ENCODE data around the gene ALDH3A1.

GRCh38 chr17:19752216-19753050 is 4.3 kb upstream of the ALDH3A1 start:
- TF ChIP-seq CTCF (IDR thresholded peaks at IDR 0.05; ENCODE audit: extremely low read depth in 1 of 2, insufficient read depth in 1 of 2, low read depth in 1 of 2, low read length in 2 of 2) (no peak), POLR2A (IDR thresholded peaks at IDR 0.05; ENCODE audit: low read depth, low read length) (no peak), EZH2 (IDR thresholded peaks at IDR 0.05; ENCODE audit: borderline replicate concordance, low read depth, low read length, severe bottlenecking) (no peak), GATA2 (IDR thresholded peaks at IDR 0.05; ENCODE audit: insufficient read depth, insufficient read length, low read depth, low read length) (no peak)

All from endothelial cell of umbilical vein (primary cell).